Left ventricle myocardium superior (tissue), 1 donor: ENCODE results near the gene VTI1A. TPM values are rescaled to one million over a fixed set of nuclear protein-coding genes. Genes with fewer than 3 reads are reported as not detected.
"Not testable (repeated sequence)": the region's sequence is repeated elsewhere in the genome, so short reads cannot be mapped to it uniquely, and the experiment has no call there.

Source experiments
- ATAC-seq: fragments of 200-7000 bp; cut with Tn5 transposase; one replicate; pipeline ENCODE4 v1.9.1; 2020; ENCODE audit warnings: mild to moderate bottlenecking, moderate library complexity
- DNase-seq: peaks from one replicate; pipeline ENCODE4 v3.0.0-alpha.2; 2020
- intact Hi-C: fragments of 100-400 bp; cut with micrococcal nuclease; formaldehyde crosslinking; loops from one replicate; pipeline ENCODE4 v1.11.0; 2022
- total RNA-seq: library from RNA; stranded (reverse); fragmentation: NEBNext Ultra II Directional; extraction: Animal tissue kit (Norgen Biotek cat#: 25700); gene quantifications from one replicate; pipeline ENCODE4 v1.2.1, GENCODE V29; 2021
- donor health status: DM: no; HTN: yes; CAD: no; lungs with severe emphysema.

The VTI1A gene
- total RNA-seq, 1 donor from 2014 or later: 22.9 TPM

DNA sequence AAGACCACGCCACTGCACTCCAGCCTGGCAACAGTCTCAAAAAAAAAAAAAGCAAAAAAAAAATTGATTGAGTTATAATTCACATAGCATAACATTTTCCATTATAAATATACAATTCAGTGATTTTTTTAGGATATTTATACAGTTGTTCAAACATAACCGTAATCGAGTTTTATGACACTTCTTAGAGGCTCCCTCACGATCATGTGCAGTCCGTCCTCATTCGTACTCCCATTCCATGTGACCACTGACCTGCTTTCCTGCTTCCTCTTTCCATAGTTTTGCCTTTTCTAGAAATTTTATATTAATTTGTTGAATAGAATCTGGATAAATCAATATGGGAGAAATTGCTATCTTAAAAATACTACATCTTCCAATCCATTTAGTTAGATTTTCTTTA is 45.7 kb downstream of the VTI1A start:
- intact Hi-C loops: no loop called here
- DNase-seq (no peak), ATAC-seq (no peak)

DNA sequence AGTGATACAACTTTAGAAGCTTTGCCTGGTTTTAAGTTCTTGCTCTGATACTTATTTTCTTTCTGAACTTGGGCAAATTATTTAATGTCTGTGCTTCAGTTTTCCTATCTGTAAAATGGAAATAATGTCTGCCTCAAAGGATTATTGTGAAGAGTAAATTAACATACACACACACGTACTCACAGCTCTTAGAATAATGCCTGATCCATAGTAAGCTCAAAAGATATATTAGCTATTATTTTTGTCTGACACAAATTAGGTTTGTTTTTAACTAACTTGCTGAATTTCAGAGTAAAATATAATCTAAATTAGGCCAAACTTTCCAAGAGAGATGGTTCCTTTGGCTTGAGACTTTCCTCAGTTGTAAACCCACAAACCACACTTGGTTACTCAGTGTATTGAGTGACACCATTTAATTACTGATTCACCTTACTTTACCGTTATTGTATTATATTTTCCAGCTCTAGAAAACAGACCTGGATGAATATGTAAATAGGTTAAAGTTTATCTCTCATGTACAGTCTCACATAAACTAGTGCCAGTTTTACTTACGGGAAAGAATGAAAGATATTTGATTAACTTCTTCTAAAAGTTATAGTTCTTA is 50.4 kb downstream of the VTI1A start:
- ATAC-seq (no peak), DNase-seq (no peak)
- intact Hi-C loops: no loop called here

DNA sequence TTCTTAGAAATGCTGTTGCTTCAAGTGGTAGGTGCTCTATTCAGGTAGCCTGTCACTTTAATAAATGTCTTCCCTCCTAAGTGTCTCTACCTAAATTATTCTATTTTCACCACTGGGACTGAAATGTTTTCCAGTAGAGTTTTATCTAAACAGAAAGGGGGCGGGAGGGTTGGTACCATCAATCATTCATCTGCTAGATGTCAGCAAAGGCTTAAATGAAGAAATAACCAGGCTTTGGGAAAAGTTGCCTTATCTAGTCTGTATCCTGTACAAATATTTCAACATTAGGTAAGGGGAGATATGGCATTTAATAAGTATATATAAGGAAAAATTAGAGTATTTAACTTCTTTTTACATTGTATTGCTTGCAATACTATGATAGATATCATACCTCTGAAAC is 51.8 kb downstream of the VTI1A start:
- DNase-seq: no peak
- intact Hi-C loops: no loop called here
- ATAC-seq: no peak

DNA sequence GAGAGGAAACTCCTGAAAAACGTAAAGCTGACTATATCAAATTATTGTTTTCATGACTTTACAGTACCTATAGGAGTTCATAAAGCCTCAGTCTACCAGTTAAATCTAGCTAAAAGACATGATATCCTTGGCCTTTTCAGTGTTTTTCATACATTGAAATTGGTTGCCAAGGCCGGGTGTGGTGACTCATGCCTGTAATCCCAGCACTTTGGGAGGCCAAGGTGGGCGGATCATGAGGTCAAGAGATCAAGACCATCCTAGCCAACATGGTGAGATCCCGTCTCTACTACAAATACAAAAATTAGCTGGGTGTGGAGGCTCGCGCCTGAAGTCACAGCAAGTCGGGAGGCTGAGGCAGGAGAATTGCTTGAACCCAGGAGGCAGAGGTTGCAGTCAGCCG is 53.0 kb downstream of the VTI1A start:
- DNase-seq, intact Hi-C loops, ATAC-seq: not testable (repeated sequence)

DNA sequence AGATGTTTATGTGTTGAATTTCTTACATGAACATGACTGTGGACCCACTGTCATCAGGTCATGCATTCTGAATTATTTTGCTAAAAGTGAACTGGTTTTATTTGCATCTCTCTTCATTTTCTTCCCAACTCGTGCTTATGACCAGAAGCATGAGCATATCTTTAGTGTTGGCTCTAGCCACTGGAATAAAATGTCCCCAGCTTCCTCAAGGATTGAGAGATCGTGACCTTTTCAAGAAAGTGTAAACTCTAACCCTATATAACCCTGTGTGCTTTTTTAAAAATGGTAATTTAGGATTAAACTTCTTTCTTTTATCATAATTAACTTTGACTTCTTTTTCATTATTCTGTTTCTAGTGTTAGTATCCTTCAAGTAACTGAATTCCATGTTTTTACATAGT is 55.5 kb downstream of the VTI1A start:
- intact Hi-C loops: no loop called here
- no peak for ATAC-seq
- no peak for DNase-seq

DNA sequence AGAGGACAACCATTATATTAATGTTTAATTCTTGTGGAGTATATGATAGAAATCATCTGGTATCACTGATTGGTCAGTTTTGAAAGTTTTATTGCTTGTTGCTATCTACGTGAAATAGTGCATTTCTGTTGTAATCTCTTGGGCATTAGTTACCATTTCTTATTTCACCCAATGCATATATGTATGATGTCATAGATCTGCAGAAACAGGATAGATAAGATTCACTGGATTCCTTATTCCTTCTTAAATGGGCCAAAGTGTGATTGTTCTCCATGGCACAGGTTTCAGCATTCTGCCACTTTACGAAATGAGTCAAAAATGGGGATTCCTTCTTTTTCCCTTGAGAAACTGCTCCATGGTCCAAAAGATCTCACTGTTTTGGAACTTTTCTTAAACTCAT is 56.6 kb downstream of the VTI1A start:
- no peak for DNase-seq
- intact Hi-C loops: no loop called here
- ATAC-seq: no peak

DNA sequence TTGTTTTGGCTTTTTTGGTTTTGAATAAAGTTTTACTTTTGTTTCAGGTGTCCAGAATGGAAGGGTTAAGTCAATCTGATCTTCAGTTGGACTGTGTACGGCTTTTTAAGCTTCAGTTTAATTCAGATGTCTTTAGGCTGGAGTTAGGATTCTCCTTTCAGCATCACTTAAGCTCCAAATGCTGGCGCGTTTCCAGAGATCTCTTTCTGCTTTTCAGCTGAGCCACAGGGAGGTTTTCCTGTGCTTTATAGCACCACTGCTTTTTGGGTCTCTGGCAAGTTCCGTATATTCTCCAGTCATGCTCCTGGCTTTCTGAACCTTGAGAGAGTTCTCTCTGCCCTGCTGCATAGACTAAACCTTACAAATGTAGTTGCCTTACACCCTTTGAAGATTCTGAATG is 60.0 kb downstream of the VTI1A start:
- no peak for DNase-seq
- intact Hi-C loops: no loop called here
- no peak for ATAC-seq

DNA sequence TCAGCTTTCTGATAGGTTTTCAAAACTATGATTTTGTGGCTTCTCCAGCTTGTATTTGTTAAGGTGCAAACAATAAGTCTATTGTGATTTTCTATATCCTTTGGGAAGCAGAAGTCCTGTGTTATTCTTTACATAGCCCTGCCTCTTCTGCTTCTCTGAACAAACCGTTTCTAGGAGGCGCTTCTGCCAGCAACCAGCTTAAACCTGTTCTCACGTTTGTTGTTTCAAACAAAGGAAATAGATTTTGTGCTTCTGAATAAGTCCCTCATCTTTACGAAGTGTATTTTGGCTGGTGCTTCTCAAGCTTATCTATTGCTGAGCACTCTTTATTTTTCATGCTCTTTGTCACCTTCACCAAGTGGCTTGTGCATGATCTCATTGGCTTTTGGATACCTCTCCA is 61.0 kb downstream of the VTI1A start:
- ATAC-seq: no peak
- intact Hi-C loops: no loop called here
- DNase-seq: no peak

DNA sequence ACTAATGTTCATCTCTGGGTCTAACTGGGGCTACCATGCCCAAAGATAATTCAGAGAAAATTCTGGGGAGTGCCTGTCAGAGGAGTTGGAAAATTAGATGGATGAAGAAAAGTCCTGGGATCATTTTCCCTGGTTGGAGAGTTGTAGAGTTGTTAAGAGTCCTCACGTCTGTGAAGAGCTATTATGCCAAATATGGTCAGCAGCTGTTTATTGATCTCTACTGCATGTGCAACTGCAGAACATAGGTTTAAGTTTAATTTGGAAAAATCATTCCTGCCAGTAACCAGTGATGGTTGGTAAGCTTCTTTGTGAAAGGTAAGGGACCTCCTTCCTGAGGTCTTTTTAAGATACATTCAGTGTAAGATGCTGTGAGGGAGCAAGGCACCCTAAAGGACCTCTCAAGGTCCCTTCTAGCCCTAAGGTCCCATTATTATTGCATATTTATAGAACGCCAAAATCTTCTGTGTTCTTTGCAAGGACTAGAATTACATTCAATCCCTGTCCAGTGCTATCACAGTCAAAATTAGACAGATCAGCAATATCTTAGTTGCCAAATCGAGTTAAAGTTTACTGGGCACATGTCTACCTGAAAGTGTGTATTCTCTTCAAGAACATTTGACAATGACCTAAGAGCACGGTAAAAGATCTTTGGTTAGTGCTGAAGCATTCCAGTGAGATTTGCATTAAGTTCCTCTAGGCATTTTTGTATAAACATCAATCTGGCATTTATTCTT is 62.7 kb downstream of the VTI1A start:
- ATAC-seq (no peak), DNase-seq (no peak)

DNA sequence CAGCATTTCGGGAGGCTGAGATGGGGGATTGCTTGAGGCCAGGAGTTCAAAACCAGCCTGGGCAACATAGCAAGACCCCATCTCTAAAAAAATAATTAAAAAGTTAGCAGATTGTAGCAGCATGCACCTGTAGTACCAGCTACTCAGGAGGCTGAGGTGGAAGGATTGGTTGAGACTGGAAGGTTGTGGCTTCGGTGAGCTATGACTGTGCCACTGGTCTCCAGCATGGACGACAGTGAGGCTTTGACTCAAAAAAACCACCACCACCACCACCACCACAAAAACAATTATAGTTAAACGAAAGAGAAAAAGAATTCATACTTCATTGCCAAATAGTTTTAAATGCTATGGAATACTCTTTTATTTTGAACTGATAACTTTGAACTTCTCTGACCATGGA is 63.4 kb downstream of the VTI1A start:
- intact Hi-C loops: no loop called here
- DNase-seq: no peak
- ATAC-seq: no peak

More for the DNA sequence above, 62.7 kb downstream of the VTI1A start:
- intact Hi-C loops: no loop called here

DNA sequence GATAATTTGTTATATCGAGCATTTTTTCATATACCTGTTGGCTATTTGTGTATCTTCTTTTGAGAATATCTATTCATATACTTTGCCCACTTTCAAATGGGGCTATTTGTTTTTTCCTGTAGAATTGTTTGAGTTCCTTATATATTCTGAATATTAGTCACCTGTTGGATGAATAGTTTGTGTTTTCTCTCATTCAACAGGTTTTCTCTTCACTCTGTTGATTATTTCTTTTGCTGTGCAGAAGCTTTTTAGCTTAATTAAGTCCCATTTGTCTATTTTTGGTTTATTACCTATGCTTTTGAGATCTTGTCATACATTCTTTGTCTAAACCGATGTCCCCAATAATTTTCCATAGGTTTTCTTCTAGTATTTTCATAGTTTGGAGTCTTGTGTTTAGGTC is 65.3 kb downstream of the VTI1A start:
- no peak for DNase-seq
- intact Hi-C loops: no loop called here

DNA sequence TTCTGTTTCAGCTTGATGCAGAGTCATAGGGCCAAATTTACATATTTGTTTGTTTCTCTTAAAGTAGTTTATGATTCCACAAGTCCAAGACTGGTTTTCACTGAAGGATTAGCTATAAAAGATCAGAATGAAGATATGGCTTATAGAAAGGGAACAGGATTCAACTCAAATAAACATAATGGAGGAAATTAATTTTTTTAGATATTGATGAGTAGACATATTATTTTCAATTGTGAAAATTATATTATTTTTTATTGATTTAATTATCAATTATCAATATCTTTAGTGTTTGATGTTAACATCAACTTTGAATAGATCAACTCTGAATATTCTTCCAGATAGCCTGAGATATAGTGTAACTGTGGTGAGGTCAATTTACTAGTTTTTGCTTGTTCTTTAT is 68.1 kb downstream of the VTI1A start:
- ATAC-seq: no peak
- DNase-seq: no peak
- intact Hi-C loops: no loop called here

More for the DNA sequence above, 65.3 kb downstream of the VTI1A start:
- no peak for ATAC-seq

DNA sequence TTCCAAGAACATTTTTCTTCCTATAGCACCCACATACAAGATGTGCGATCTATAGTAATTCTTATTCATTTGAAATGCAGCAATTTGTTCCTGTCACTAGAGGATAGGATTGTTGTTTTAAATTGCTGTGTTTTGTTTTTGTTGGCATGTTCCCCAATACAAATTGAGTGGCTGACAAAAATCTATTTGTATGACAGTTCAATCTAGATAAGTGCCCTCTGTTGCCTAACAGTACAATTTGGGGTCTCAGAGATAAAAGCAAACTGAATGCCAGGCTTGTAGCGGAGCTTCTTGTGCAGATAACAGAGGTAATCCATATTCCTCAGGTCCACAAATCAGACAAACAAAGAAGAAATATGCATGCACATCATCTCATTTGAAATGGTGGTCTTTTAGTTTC is 68.8 kb downstream of the VTI1A start:
- intact Hi-C loops: no loop called here
- no peak for DNase-seq
- no peak for ATAC-seq

DNA sequence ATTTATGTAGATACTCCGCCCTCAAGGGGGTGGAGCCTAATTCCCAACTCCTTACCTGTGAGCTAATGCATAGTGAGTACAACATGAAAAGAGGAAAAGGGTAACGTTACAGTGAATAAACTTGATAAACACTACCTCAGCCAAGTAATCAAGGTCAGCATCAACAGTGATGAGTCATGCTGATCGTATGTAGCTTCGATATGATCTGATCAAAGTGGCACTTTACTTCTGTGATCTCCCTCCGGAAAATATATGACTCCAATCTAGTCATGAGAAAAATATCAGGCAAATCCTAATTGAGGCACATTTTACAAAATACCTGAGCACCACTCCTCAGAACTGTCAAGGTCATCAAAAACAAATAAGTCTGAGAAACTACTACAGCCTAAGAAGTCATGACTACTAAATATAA is 70.4 kb downstream of the VTI1A start:
- DNase-seq (no peak), ATAC-seq (no peak)
- intact Hi-C loops: no loop called here

DNA sequence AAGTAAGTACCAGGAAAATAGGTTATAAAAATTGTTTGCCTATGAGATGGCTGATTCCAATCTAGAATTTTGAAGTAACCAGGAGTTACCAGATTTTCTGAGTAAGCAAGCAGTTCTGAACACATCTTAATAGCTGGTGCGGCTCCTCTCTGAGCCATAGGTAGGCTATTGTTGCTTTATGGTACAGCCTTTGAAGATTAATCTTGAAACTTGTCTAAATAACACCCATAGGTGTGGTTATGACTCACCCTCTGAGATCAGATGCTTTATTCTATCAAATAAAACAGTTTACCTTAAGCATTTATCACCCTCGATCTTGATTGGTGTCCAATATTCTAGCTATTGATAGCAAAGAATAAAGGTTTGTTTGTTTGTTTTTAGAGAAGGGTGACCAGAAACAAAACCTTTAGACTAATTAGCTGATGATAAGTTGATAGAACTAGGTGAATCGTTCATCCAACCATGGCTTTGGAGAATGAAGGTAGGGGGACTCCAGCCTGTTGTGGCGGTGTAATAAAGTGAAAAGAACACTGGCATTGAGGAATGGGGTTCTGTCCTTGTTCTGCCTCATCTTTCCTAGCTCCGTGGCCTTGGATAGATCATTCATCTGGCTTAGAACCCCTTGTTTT is 72.2 kb downstream of the VTI1A start:
- intact Hi-C loops: no loop called here
- ATAC-seq (no peak), DNase-seq (no peak)

DNA sequence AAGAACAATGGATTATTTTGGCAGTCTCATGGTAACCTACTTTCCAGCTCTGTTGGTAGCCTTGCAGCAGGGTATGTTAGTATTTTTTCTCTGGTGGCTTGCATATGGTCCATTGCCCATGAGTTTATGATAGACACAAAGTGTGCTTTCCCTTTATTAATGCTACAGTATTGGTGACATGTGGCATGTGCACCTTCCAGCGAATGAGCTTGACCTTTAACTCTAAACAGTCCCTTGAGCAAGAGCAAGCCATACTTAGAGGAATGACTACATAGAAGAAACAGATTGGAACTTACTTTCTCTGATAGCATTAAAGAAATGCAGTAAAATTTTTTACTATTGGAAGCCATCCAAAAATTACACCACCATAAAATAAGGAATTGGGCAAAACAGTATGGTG is 73.9 kb downstream of the VTI1A start:
- ATAC-seq (no peak), DNase-seq (no peak)
- intact Hi-C loops: no loop called here

DNA sequence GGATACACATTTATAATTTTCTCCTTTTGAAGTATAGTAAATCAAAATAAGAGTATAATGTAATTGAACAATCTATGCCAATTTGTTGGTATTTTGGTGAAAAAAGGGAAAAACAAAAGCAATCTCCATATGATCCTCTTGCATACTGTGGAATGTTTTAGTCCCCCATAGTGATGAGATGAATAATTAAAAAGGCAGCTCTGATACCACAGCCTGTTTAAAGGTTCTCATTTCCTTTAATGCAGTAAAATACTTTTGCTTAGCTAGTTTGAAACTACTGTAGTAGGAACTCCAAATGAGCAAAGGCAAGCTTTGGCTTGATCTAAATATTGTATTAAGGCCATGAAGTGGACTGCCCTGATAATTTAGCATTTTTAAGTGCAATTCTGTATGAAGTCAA is 77.6 kb downstream of the VTI1A start:
- intact Hi-C loops: no loop called here
- ATAC-seq (no peak), DNase-seq (no peak)

DNA sequence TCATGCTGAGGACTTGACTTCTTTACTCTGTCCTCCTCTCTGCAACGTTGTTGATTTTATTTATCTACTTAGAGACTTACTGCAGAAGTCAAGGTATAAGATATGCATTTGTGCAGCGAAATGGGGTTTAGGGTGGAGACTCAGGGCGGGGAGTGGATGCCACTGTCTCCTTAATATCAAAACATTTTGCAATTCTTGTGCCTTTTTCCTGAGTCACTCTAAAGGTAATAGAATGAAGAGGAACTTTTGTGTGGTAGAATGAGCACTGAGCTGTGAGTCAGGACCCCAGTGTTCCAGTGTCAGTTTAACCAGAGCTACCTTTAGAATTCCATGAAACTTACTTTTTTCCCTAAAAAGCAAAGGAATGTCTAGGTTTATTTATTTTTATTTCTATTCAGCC is 78.2 kb downstream of the VTI1A start:
- DNase-seq (no peak), ATAC-seq (no peak)
- intact Hi-C loops: no loop called here

DNA sequence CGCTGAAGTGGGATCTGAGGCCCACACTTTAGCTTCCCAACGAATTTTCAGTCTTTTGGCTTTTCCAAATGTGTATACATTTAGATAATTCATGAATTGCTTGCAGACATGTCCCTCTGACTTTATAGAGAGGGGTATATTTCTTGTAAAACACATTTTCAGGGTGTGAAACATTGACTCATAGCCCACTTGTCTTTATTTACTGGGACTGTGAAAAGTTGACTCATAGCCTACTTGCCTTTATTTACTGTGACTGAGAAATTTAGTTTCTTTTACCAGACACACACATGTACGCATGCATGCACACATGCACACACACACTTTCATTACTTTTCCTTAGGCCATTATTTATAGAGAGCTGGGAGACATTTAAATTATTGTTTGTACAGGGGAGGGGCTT is 79.1 kb downstream of the VTI1A start:
- intact Hi-C loops: no loop called here
- no peak for ATAC-seq
- no peak for DNase-seq

DNA sequence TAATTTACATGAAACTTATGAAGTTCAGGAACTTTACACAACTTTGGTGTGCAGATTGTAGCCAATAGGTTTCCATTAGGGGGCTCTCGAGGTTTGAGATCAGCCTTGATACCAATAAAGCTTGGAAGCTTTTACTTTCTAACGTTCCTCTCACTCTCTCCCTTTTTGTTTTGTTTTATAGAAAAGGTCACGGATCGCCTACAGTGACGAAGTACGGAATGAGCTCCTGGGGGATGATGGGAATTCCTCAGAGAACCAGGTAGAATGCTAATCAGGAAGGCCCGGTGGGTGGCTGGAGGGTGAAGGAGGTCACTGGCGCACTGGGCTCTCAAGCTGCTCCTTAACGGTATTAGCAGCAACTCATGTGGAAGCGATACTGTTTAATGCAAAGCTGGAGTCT is 79.9 kb downstream of the VTI1A start:
- intact Hi-C loops: no loop called here
- ATAC-seq: no peak
- DNase-seq: no peak

DNA sequence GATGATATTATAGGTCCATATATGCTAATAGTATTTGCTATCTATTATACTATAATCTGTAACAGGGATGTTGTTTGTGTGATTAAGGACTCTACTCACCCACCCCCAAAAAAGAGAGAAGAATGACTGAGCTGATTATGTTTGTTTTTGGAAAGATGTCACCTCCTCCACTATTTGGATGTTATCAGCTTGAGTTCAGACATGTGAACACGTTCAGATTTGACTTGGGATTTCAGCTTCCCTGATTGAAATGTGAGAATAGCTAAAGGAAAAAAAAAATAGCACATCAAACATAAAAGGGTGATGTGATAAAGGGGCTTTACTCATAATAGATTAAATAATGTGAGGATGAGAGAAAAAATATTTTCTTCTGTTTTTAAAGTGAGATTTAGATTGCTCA is 81.2 kb downstream of the VTI1A start:
- DNase-seq (no peak), ATAC-seq (no peak)
- intact Hi-C loops: no loop called here
